ENCODE results near the gene TRIM33.

GRCh38 chr1:114511032-114511785 is at the start of gene TRIM33:
- no peak for TF ChIP-seq CTCF (IDR thresholded peaks at IDR 0.05; ENCODE audit: low read length)
- no peak for TF ChIP-seq EZH2phosphoT487 (IDR thresholded peaks at IDR 0.05; ENCODE audit: low read length)

Measured in MM.1S (cell line).